NCI-H128 (cell line): Measurements from ENCODE around the gene CUX1.

Experiments
- DNase-seq: peaks from one replicate; lab custom pipeline; 2025; ENCODE audit not compliant: unreplicated experiment; lab: John Stamatoyannopoulos, UW

Gene CUX1

GRCh38 chr7:102065226-102065625 lies 247.8 kb downstream of the CUX1 start:
- no peak for DNase-seq

- DNase-seq = no peak
Measured at GRCh38 chr7:102066476-102066875, 249.1 kb downstream of the CUX1 start.

- no peak for DNase-seq
Measured at GRCh38 chr7:102068846-102069245, 251.4 kb downstream of the CUX1 start.

- no peak for DNase-seq
Measured at GRCh38 chr7:102069931-102070629, 252.7 kb downstream of the CUX1 start.

GRCh38 chr7:102072003-102072402 lies 254.6 kb downstream of the CUX1 start:
- DNase-seq = no peak

GRCh38 chr7:102072636-102073209 lies 255.3 kb downstream of the CUX1 start:
- DNase-seq = no peak

GRCh38 chr7:102073931-102074880 lies 256.8 kb downstream of the CUX1 start:
- no peak for DNase-seq

- DNase-seq = no peak
Measured at GRCh38 chr7:102075126-102075525, 257.7 kb downstream of the CUX1 start.

GRCh38 chr7:102075553-102076135 lies 258.2 kb downstream of the CUX1 start:
- DNase-seq = no peak

- DNase-seq = no peak
Measured at GRCh38 chr7:102077081-102077480, 259.7 kb downstream of the CUX1 start.

- DNase-seq = no peak
Measured at GRCh38 chr7:102079140-102080018, 262.0 kb downstream of the CUX1 start.

GRCh38 chr7:102080019-102080433 lies 262.6 kb downstream of the CUX1 start:
- DNase-seq = no peak

GRCh38 chr7:102080434-102081243 lies 263.2 kb downstream of the CUX1 start:
- no peak for DNase-seq

GRCh38 chr7:102081244-102081627 lies 263.8 kb downstream of the CUX1 start:
- DNase-seq = no peak

GRCh38 chr7:102082693-102083368 lies 265.4 kb downstream of the CUX1 start:
- no peak for DNase-seq

GRCh38 chr7:102085218-102085772 lies 267.9 kb downstream of the CUX1 start:
- no peak for DNase-seq

- no peak for DNase-seq
Measured at GRCh38 chr7:102089175-102090098, 272.0 kb downstream of the CUX1 start.
